Gastrocnemius medialis (tissue), 4 donors: ENCODE results near the gene GMPR2. TPM values are rescaled to one million over a fixed set of nuclear protein-coding genes. Genes with fewer than 3 reads are reported as not detected.

Experiments used
- ATAC-seq, 2 donors: fragments of 150-250 bp; one replicate each; pipeline ENCODE4 v1.9.1; 2016
- DNase-seq, 2 donors: peaks; one replicate each; pipeline ENCODE4 v3.0.0-alpha.2; 2019
- H3K27ac ChIP-seq, 4 donors: fragments of 200-600 bp; sonication (generic); 1 replicate in 1 of 4; 2 replicates in 3 of 4; pipeline ENCODE4 v1.5.1; 2016 to 2018; ENCODE audit warnings: mild to moderate bottlenecking in 2 of 4, moderate library complexity in 1 of 4
- H3K27me3 ChIP-seq, 3 donors: fragments of 200-600 bp; sonication (generic) in 2 of 3; 1 replicate in 1 of 3; 2 replicates in 2 of 3; pipeline versions ENCODE4 v1.5.1 to v1.6.0; 2016 to 2019; ENCODE audit warnings: mild to moderate bottlenecking in 1 of 3, moderate library complexity in 1 of 3
- H3K36me3 ChIP-seq, 2 donors: fragments of 200-600 bp; sonication (generic) in 1 of 2; one replicate each; pipeline ENCODE4 v1.5.1; 2017 to 2018
- H3K4me1 ChIP-seq, 2 donors: fragments of 200-600 bp; sonication (generic) in 1 of 2; one replicate each; pipeline ENCODE4 v1.5.1; 2016 to 2017; ENCODE audit warnings: mild to moderate bottlenecking in 2 of 2
- H3K4me3 ChIP-seq, 4 donors: fragments of 200-600 bp; sonication (generic) in 3 of 4; 1 replicate in 1 of 4; 2 replicates in 3 of 4; pipeline ENCODE4 v1.5.1; 2016 to 2019; ENCODE audit warnings: mild to moderate bottlenecking in 2 of 4
- H3K9me3 ChIP-seq, 3 donors: fragments of 200-600 bp; sonication (generic) in 2 of 3; 1 replicate in 1 of 3; 2 replicates in 2 of 3; pipeline ENCODE4 v1.5.1; 2016 to 2019
- CTCF ChIP-seq, 5 experiments: fragments of 450-650 bp in 3 of 5; fragments of 200-600 bp in 2 of 5; sonication (generic) in 2 of 5; IDR thresholded peaks in 4 of 5; conservative IDR thresholded peaks in 1 of 5; 1 replicate in 4 of 5; 2 replicates in 1 of 5; pipeline ENCODE4 v1.5.1; 2016 to 2019; ENCODE audit warnings: antibody characterized with exemption in 5 of 5, mild to moderate bottlenecking in 3 of 5, moderate library complexity in 3 of 5
- POLR2A ChIP-seq, 2 donors: fragments of 450-650 bp; IDR thresholded peaks; one replicate each; pipeline ENCODE4 v1.6.1; 2017; ENCODE audit warnings: antibody characterized with exemption in 2 of 2, mild to moderate bottlenecking in 2 of 2, moderate library complexity in 2 of 2
- in situ Hi-C, 4 donors: fragments of 200-750 bp; cut with MboI; loops; one replicate each; pipeline versions ENCODE4 v1.15.0 to v1.8.0; 2017; ENCODE audit warnings: low sequenced_read_pairs in 4 of 4
- intact Hi-C: fragments of 100-400 bp; cut with DNase I; formaldehyde crosslinking; loops from one replicate; pipeline ENCODE4 v1.15.1; 2023; ENCODE audit warnings: low total_unique reads
- total RNA-seq, 4 donors: library from RNA; depleted of rRNA; stranded (reverse); fragments of >200 nt; gene quantifications; one replicate each; pipeline versions ENCODE4 v1.1.0 to v1.2.3, GENCODE V29; 2016

Gene GMPR2
- total RNA-seq, 4 donors from 2014 or later = 15.4 to 44.8 (median 27.4) TPM

GRCh38 chr14:24266344-24267244 is 33.9 kb downstream of the GMPR2 start:
- no peak for DNase-seq
- intact Hi-C loops = no loop called here

GRCh38 chr14:24267516-24267915 is 34.8 kb downstream of the GMPR2 start:
- intact Hi-C loops (no loop called here), in situ Hi-C loops (no loop called here)
- ATAC-seq (no peak), DNase-seq (no peak)
- H3K27ac ChIP-seq = no peak overlapping the region
- no peak overlapping the region for H3K4me3 ChIP-seq
- no peaks in the 10 kb centered on the region for H3K9me3 ChIP-seq
- TF ChIP-seq CTCF (IDR thresholded peaks at IDR 0.05 in 4 of 5, conservative IDR thresholded peaks at IDR 0.05 in 1 of 5) (no peak), POLR2A (IDR thresholded peaks at IDR 0.05) (no peak)
- no peaks in the 10 kb centered on the region for H3K27me3 ChIP-seq
- H3K36me3 ChIP-seq = peaks cover 0 to 42% of the 10 kb centered on the region in 2 donors
- H3K4me1 ChIP-seq = peaks cover 4% of the 10 kb centered on the region in 2 donors

More at GRCh38 chr14:24266344-24267244, 33.9 kb downstream of the GMPR2 start:
- TF ChIP-seq POLR2A (IDR thresholded peaks at IDR 0.05) (no peak), CTCF (IDR thresholded peaks at IDR 0.05 in 4 of 5, conservative IDR thresholded peaks at IDR 0.05 in 1 of 5) (no peak)
- in situ Hi-C loops = no loop called here
- no peaks in the 10 kb centered on the region for H3K9me3 ChIP-seq
- ATAC-seq = no peak
- H3K27me3 ChIP-seq = no peaks in the 10 kb centered on the region
- H3K4me3 ChIP-seq = no peak overlapping the region
- H3K27ac ChIP-seq = no peak overlapping the region
- H3K4me1 ChIP-seq = no peaks in the 10 kb centered on the region
- H3K36me3 ChIP-seq = peaks cover 0 to 42% of the 10 kb centered on the region in 2 donors

DNA sequence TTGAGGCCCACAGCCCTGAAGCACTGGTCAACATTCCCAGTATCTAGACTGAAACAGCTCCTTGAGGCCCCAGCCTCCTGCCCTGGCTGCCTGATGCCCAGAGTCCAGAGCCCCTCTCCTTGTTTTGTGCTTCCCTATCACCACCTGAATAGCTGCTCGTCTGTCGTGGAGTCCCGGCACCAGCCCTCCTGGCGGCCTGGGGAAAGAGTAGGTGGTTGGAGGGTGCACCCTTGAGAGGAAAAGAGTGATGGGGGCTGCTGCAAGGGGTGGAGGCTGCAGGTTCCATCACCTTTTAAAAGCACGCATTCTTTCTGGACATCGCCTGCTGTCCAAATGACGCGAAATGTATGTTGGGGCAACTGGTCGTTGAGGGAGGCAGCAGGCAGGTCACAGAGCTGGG is 35.5 kb downstream of the GMPR2 start:
- Histone ChIP-seq H3K27ac (no peak overlapping the region), H3K9me3 (no peaks in the 10 kb centered on the region), H3K4me1 (peaks cover 4% of the 10 kb centered on the region in 2 donors), H3K4me3 (no peak overlapping the region), H3K36me3 (peaks cover 0 to 42% of the 10 kb centered on the region in 2 donors), H3K27me3 (no peaks in the 10 kb centered on the region)
- TF ChIP-seq CTCF (IDR thresholded peaks at IDR 0.05 in 4 of 5, conservative IDR thresholded peaks at IDR 0.05 in 1 of 5) = no peak
- TF ChIP-seq POLR2A (IDR thresholded peaks at IDR 0.05) = no peak
- in situ Hi-C loops = no loop called here
- ATAC-seq (no peak), DNase-seq (no peak)
- intact Hi-C loops = no loop called here

- TF ChIP-seq CTCF (IDR thresholded peaks at IDR 0.05 in 4 of 5, conservative IDR thresholded peaks at IDR 0.05 in 1 of 5) (no peak), POLR2A (IDR thresholded peaks at IDR 0.05) (no peak)
- peaks cover 0 to 42% of the 10 kb centered on the region in 2 donors for H3K36me3 ChIP-seq
- no peak overlapping the region for H3K4me3 ChIP-seq
- DNase-seq = no peak
- intact Hi-C loops (no loop called here), in situ Hi-C loops (no loop called here)
- no peaks in the 10 kb centered on the region for H3K27me3 ChIP-seq
- no peaks in the 10 kb centered on the region for H3K9me3 ChIP-seq
- H3K27ac ChIP-seq = no peak overlapping the region
- no peak for ATAC-seq
- H3K4me1 ChIP-seq = peaks cover 4 to 6% of the 10 kb centered on the region in 2 donors
Measured at GRCh38 chr14:24269368-24269767, 36.6 kb downstream of the GMPR2 start.
